ENCODE measurements around the gene SKP1. TPM values are rescaled to one million over a fixed set of nuclear protein-coding genes. Genes with fewer than 3 reads are reported as not detected.

The SKP1 gene
- total RNA-seq, 1 donor from 2014 or later, result 358 TPM

- TF ChIP-seq, protein P1, sequence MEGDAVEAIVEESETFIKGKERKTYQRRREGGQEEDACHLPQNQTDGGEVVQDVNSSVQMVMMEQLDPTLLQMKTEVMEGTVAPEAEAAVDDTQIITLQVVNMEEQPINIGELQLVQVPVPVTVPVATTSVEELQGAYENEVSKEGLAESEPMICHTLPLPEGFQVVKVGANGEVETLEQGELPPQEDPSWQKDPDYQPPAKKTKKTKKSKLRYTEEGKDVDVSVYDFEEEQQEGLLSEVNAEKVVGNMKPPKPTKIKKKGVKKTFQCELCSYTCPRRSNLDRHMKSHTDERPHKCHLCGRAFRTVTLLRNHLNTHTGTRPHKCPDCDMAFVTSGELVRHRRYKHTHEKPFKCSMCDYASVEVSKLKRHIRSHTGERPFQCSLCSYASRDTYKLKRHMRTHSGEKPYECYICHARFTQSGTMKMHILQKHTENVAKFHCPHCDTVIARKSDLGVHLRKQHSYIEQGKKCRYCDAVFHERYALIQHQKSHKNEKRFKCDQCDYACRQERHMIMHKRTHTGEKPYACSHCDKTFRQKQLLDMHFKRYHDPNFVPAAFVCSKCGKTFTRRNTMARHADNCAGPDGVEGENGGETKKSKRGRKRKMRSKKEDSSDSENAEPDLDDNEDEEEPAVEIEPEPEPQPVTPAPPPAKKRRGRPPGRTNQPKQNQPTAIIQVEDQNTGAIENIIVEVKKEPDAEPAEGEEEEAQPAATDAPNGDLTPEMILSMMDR (IDR thresholded peaks at IDR 0.05; ENCODE audit: unreplicated experiment), result no peak
- DNase-seq (ENCODE audit: low spot score, unreplicated experiment), result no peak
- H3K9me3 Mint-ChIP-seq (ENCODE audit: low read depth), result no peaks in the 10 kb centered on the region
- H3K36me3 Mint-ChIP-seq (ENCODE audit: insufficient read depth), result peaks cover 3% of the 10 kb centered on the region
- H3K4me1 Mint-ChIP-seq (ENCODE audit: low read depth), result no peaks in the 10 kb centered on the region
- H3K27ac Mint-ChIP-seq, result no peak overlapping the region
- H3K4me3 Mint-ChIP-seq (ENCODE audit: low read depth), result no peak overlapping the region
- no peaks in the 10 kb centered on the region for H3K27me3 Mint-ChIP-seq
Observed at GRCh38 chr5:134123360-134123759, 53.4 kb downstream of the SKP1 start.

GRCh38 chr5:134122530-134122929 lies 54.2 kb downstream of the SKP1 start:
- H3K27me3 Mint-ChIP-seq, result no peaks in the 10 kb centered on the region
- no peaks in the 10 kb centered on the region for H3K4me1 Mint-ChIP-seq (ENCODE audit: low read depth)
- no peaks in the 10 kb centered on the region for H3K9me3 Mint-ChIP-seq (ENCODE audit: low read depth)
- H3K36me3 Mint-ChIP-seq (ENCODE audit: insufficient read depth), result peaks cover 3% of the 10 kb centered on the region
- TF ChIP-seq, protein P1 (IDR thresholded peaks at IDR 0.05; ENCODE audit: unreplicated experiment), result no peak
- DNase-seq (ENCODE audit: low spot score, unreplicated experiment), result no peak
- H3K4me3 Mint-ChIP-seq (ENCODE audit: low read depth), result no peak overlapping the region
- H3K27ac Mint-ChIP-seq, result no peak overlapping the region

- Mint-ChIP-seq H3K27ac (no peak overlapping the region), H3K4me3 (ENCODE audit: low read depth) (peak overlapping the region; percentile 31), H3K27me3 (no peaks in the 10 kb centered on the region), H3K36me3 (ENCODE audit: insufficient read depth) (peaks cover 4% of the 10 kb centered on the region), H3K9me3 (ENCODE audit: low read depth) (no peaks in the 10 kb centered on the region), H3K4me1 (ENCODE audit: low read depth) (peaks cover 8% of the 10 kb centered on the region)
- DNase-seq (ENCODE audit: low spot score, unreplicated experiment), result no peak
- TF ChIP-seq, protein P1 (IDR thresholded peaks at IDR 0.05; ENCODE audit: unreplicated experiment), result no peak
Observed at GRCh38 chr5:134120386-134121138, 56.2 kb downstream of the SKP1 start.

DNA sequence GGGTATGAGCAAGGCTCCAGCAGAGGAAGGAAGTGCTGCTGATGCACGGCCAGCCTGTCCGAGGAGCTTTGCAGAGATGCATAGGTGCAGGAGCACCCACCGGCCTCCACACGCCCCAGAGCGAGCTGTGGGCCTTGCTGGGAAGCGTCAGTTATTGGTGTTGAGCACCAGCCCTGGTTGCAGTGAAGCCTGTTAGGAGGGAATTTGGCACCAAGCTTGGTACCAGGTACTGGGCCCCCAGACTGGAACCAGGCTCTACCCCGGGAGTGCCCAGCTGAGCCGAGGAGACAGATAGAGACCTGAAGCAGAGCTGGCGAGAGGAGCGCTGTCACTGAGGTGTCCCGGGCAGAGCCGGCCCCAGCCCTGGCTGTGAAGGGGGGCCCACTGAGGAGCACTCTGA lies 57.0 kb downstream of the SKP1 start:
- TF ChIP-seq, protein P1 (IDR thresholded peaks at IDR 0.05; ENCODE audit: unreplicated experiment), result no peak
- H3K27ac Mint-ChIP-seq, result no peak overlapping the region
- H3K27me3 Mint-ChIP-seq, result no peaks in the 10 kb centered on the region
- H3K36me3 Mint-ChIP-seq (ENCODE audit: insufficient read depth), result peaks cover 4% of the 10 kb centered on the region
- no peak for DNase-seq (ENCODE audit: low spot score, unreplicated experiment)
- H3K4me3 Mint-ChIP-seq (ENCODE audit: low read depth), result no peak overlapping the region
- no peaks in the 10 kb centered on the region for H3K9me3 Mint-ChIP-seq (ENCODE audit: low read depth)
- H3K4me1 Mint-ChIP-seq (ENCODE audit: low read depth), result peaks cover 8% of the 10 kb centered on the region

- DNase-seq (ENCODE audit: low spot score, unreplicated experiment), result no peak
- TF ChIP-seq, protein P1 (IDR thresholded peaks at IDR 0.05; ENCODE audit: unreplicated experiment), result no peak
- Mint-ChIP-seq H3K27me3 (peaks cover 7% of the 10 kb centered on the region), H3K9me3 (ENCODE audit: low read depth) (no peaks in the 10 kb centered on the region), H3K36me3 (ENCODE audit: insufficient read depth) (peaks cover 4% of the 10 kb centered on the region), H3K4me1 (ENCODE audit: low read depth) (peaks cover 12% of the 10 kb centered on the region), H3K4me3 (ENCODE audit: low read depth) (no peak overlapping the region), H3K27ac (no peak overlapping the region)
Observed at GRCh38 chr5:134118212-134118835, 58.4 kb downstream of the SKP1 start.

Measured in progenitor cell of endocrine pancreas (in vitro differentiated cells).